NCI-H187 (cell line): ENCODE measurements around the gene MYL9.
"Not testable (repeated sequence)": the region's sequence is repeated elsewhere in the genome, so short reads cannot be mapped to it uniquely, and the experiment has no call there.

Source experiments
- DNase-seq, 2 experiments: peaks; one replicate each; lab custom pipeline; 2025; lab: John Stamatoyannopoulos, UW

The MYL9 gene

DNA sequence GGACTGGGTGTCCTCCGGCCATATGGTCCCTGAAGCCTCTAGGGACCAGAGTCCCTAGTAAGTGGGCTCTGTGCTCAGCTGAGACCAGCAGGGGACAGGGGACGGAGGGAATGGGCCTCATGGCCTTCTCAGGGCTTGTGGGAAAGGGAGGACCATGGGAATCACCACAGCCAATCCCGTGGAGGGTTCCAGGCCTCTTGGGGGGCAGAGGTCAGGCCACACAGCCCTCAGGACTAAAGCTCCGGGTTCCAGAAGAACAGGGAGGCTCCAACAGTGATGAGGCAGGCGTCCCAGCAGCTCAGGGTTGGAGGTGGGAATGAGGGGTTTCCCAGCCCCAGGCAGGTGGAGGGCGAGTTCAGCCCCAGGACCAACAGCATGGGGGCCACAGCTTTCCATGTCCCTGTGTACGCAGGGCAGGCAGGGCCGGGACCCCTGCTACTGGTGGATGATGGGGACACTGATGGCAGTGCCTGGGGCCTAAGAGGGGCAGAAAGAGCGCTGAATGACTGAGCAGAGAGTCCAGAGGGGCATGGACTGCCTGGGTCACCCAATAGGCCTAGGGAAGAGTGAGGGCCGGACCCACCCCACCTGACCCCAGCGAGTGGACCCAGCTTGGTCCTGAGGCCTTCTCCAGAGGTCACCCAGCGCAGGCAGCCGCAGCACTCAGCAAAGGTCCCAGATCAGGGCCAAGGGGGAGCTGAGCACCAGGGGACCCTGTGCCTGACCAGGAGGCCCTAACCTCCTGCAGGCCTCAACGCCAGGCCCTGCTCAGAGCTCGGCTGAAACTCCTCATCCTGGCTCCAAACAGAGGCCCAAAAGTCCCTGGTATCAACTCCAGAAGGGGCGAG, 8.8 kb downstream of the MYL9 start:
- DNase-seq: no peak

DNA sequence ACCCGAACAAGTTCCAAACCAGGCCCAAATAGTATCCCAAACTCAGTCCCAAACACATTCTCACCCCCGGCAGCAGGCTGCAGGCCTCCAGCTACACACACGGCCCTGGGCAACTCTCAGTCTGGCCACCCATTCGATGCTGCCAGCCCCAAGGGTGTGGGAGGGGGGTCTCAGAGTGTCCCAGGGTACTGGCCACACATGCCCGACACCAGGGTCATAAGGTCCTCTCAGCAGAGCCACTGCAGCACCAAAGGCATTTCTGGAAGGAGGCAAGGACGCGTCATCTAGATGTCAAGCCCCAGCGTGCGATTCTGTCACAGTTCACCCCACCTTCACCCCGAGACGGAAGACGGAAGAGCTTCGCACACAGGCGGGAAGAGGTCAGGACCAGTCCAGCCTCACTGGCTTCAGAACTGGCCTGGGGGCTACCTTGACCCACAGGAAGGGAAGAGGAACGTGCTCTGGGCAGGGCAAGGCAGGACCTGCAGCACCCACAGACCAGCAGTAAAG, 9.5 kb downstream of the MYL9 start:
- DNase-seq: no peak

DNA sequence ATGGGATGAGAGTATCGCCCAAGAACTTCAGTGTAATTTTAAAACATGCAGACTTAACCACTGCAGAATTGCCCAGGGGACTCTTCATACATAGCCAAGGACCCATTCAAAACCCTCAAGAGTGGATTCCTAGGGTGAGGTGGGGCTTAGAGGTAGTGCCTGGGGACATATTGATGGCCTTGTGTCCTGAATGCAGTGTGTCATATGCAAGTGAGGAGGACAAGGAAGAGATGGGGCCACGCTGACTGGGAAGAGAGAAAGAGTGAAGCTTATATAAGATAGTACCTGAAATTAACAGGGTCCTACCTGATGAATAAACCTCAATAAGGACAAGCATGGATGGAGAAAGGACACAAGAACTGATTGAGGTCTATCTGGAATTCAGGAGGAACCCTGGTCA, 13.9 kb downstream of the MYL9 start:
- DNase-seq: no peak

DNA sequence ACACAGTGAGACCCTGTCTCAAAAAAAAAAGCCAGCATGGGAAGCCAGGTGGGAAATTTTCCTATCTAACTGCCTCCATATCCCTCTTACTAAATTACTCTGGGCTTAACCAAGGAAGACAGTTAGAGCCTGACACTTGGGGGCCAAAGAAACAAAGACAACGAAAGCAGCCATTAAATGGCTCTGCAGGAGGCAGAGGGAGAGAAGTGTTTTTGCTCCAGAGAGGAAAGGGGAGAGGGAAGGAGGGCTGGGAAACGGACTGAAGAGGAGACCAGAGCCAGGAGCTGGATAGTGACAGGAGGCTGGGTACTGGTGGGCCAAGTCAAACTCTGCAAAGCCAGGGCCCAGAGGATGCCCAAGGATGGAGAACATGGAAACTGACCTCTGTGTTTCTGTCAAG, 21.4 kb downstream of the MYL9 start:
- DNase-seq: no peak

DNA sequence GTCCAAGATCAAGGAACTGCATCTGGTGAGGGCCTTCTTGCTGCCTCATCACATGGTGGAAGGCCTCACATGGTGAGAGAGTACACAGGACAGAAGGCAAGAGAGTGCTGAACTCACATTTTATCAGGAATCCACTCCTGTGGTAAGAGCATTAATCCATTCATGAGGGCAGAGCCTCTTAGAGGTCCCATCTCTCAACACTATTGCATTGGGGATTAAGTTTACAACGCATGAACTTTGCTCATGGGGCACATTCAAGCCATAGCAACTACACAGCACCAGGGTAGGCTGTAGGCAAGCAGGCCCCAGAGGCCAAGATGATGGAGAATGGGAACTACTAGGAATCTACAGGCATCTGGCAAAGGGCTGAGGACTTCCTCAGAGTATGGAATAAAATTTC, 22.1 kb downstream of the MYL9 start:
- no peak for DNase-seq

DNA sequence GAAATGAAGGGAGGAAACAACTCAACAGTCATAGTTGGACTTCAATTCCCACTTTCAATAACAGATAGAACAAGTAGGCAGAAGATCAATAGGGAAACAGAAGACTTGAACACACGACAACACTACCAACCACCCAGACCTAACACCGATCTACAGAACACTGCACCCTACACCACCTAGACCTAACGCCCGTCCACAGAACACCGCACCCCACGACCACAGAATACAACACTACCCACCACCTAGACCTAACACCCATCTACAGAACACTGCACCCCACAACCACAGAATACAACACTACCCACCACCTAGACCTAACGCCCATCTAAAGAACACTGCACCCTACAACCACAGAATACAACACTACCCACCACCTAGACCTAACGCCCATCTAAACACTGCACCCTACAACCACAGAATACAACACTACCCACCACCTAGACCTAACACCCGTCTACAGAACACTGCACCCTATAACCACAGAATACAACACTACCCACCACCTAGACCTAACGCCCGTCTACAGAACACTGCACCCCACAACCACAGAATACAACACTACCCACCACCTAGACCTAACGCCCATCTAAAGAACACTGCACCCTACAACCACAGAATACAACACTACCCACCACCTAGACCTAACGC, 22.9 kb downstream of the MYL9 start:
- not testable (repeated sequence) for DNase-seq

DNA sequence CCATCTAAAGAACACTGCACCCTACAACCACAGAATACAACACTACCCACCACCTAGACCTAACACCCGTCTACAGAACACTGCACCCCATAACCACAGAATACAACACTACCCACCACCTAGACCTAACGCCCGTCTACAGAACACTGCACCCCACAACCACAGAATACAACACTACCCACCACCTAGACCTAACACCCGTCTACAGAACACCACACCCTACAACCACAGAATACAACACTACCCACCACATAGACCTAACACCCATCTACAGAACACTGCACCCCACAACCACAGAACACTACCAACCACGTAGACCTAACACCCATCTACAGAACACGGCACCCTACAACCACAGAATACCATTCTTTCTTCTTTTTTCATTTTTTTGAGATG, 23.4 kb downstream of the MYL9 start:
- not testable (repeated sequence) for DNase-seq

DNA sequence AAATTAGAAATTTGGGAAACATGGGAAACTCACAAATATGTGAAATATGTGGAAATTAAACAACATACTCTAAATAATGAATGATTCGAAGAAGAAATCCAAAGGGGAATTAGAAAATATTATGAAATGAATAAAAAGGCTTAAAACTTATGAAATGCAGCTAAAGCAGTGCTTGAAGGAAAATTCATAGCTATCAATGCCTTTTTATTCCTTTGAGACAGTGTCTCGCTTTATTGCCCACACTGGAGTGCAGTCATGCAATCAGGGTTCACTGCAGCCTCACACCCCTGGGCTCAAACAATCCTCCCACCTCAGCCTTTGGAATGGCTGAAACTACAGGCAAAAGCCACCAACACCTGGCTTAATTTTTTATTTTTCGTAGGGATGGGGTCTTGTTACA, 24.2 kb downstream of the MYL9 start:
- no peak for DNase-seq

DNA sequence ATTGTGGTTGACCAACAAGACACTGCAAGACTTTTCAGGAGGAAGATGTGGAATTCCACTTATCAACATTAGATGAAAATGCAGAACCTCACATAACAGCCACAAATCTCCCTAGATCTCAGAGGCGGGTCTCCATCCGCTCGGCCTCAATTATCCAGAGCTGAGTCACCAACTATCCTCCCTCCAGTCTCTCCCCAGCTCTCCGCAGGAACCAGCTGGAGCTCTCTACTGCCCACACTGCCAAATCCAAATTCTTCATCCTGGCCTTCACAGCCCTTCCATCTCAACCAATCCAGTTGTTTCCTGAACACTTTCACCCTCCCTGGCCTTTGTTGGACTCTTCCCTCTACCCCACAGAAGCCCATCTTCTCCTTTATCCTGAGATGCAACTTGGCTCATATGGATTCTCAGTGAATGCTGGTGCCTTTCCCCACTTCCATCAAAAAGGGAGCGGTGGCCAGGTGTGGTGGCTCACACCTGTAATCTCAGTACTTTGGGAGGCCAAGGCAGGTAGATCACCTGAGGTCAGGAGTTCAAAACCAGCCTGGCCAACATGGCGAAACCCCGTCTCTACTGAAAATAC, 28.6 kb downstream of the MYL9 start:
- DNase-seq: no peak

DNA sequence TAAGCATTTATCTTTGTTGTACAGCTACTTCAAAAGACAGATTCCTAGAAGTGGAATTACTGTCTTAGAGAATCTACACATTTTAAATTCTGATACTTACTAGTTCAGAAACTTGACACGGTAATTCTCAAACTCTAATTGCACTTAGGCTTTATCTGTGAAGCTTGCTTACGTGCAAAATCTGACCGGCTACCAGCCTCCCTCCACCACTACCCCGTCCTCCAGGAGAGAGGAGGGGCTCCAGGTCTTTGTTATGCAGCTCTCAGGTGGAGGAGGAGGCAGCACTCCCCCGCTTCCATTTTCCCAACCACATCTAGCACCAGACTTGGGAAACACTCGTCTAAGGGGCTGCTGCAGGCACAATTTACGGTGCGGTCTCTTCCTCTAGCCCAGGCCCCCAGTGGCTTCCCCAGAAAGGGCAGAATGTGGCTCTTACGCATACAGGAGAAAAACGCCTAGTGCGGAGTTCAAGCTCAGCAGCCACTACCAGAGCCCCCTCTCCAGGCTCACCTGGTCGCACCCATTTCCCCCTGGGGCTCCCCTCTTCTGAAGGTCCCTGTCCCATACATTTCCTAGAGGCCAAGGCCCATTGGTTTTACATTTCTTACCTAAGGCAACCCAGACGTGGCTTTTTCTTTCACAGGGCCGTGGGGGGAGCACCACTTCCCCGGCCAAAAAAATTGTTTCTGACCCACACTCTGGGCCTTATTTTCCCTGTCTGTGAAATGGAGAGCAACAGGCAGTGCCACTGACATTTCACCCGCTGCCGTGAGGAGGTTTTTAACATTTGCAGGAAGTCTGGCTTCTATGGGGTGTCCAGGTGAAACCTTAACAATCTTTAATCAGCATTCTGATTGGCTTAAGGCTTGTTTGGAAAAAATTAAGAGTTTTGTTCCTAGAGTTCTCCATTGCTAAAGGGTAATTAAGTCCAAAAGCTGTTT, 30.5 kb downstream of the MYL9 start:
- no peak for DNase-seq

DNA sequence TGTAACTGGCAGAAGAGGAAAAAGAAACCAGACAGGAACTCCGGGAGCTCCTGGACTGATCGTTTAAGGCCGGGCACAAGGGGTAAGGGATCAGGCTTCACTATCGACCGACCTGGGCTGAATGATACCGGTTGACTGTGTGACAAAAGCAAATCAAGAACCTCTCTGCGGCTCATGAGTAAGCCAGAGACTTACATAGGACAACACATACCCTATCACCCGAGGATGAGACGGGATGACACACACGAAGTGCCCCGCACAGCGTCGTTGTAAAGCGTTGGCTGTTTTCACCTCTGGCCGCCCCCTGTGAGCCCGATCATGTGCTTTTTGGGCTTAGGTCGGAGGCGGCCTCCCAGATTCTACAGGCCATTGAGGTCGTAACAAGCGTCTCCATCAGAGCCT, 31.4 kb downstream of the MYL9 start:
- DNase-seq: no peak

DNA sequence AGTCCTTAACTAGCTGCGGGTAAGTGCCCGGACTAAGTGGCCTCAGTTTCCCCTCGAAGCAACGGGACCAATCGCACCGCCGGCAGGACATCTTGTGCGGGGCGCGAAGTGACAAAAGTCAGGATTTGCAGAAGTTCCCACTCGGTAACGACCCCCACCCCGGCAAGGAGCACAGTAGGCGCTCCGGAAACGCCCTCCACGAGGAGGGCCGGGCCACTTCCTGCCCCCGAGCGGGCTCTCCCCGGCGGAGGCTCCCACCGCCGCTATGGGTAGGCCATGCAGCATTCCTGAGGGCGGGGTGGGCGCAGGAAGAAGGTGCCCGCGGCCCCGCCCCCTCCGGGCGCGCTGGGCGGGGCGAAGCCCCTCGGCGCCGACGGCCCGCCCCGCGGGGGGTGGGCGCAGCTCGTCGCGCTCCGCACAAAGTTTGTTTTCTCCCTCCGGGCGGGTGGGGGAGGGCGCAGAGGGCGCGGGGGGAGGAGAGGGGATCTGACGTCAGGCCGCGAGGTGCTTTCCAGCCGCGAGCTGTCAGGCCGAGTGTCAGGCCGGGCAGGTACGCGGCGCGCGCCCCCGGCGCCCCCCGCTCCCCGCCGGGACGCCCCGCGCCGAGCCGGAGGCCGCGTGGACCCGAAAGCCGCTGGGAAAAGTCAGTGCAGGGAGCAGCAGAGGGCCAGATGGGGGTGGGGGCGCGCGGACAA, 31.9 kb downstream of the MYL9 start, which contains the start of gene TGIF2:
Gene TGIF2 (plus strand): TSS at position 495 of the 695 bp plus-strand sequence. CDS start 5,178 bp downstream, outside the sequence.
- no peak for DNase-seq

DNA sequence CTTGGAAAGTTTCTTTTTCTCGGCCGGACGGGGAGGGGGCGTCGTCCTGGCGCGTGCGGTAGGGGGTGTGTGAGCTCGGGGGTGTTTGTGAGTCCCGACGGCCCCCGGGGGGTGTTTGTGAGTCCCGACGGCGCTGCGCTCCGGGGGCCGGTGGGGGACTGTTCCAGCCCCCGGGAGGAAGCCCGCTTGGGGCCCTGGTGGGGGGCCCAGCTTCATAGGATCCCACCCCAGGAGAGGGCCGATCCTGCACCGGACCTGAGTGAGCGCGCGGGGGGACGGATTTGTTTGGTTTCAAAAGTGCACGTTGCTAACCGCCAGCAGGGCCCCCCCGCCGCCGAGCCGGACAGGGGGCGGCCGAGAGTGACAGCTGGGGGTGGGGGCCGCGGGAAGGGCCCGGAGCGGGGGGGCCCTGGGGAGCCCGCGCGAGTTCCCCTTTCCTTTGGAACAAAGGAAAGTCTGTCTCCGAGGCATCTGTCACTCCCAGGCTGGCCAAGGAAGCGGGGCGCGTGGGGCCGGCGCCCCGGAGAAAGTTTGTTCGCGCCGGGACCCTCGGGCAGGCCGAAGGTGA, 32.6 kb downstream of the MYL9 start:
- no peak for DNase-seq

DNA sequence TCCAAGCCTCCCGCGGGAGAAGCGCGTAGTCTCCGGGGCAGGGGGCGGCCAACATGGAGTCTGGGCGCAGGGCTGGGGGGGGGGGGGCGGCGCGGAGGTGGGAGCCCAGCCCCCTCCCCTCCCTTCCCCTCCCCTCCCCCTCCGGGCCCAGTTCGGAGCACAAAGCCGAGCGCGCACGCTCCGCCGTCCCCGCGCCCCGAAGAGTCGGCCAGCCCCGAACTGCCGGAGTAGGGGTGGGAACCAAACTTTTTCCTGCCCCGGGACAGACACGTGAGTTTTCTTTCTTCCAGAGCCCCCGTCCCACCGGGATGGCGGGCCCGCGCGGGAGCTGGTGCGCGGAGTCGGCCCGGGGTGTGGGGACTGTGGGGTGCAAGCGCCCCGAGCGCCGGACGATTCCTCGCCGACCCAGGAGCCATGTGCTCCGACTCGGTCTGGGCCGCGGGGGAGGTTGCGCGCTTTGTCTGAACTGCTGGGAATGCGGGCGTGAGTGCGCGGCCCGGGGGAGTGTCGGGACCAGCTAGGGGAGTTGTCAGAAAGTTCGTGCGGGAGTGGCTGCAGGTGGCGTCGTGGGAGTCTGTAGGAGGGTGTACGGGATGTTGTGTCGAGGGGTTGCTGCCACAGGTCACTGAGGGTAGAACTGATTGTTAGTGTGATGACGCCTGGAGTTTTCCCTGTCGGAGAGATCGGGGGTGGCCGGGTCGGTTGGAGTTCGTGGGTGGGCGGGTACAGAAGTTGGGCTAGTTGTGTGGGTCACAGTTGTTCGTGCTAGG, 33.2 kb downstream of the MYL9 start:
- no peak for DNase-seq

DNA sequence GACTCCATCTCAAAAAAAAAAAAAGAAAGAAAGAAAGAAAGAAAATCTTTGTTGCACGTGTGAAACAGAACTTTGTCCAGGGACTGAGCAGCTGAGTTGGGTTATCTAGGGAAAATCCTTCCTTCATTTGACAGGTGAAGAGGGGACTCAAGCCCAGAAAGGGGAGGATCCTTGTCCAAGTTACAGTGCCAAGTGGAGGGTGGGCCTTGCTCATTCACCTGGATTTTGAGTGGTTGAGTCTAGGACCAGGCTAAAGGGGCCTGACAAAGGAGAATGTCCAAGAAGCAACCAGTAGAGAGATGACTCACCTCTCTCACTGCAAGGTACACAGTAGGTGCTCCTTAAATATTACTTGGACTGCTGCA, 34.7 kb downstream of the MYL9 start:
- no peak for DNase-seq

DNA sequence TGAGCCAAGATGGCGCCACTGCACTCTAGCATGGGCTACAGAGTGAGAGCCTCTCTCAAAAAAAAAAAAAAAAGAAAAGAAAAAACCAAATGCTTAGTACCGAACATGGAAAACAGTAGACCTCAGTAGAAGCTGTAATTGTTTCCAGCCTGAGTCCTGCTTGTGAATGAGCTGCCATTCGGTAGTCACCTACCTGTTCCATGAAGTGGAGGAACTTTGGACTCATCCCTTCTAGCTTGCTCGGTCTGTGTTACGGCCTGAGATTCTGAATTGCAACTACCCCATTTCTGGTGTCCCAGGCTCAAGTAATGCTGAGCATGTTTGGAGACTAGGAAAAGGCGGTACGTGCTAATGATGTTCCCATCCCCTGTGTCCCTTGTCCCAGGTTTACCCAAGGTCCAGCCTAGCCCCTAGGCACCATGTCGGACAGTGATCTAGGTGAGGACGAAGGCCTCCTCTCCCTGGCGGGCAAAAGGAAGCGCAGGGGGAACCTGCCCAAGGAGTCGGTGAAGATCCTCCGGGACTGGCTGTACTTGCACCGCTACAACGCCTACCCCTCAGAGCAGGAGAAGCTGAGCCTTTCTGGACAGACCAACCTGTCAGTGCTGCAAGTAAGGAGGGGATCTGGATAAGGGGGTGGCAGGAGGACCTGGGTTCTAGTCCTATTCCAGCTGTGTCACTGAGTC, 37.2 kb downstream of the MYL9 start:
- DNase-seq: no peak

DNA sequence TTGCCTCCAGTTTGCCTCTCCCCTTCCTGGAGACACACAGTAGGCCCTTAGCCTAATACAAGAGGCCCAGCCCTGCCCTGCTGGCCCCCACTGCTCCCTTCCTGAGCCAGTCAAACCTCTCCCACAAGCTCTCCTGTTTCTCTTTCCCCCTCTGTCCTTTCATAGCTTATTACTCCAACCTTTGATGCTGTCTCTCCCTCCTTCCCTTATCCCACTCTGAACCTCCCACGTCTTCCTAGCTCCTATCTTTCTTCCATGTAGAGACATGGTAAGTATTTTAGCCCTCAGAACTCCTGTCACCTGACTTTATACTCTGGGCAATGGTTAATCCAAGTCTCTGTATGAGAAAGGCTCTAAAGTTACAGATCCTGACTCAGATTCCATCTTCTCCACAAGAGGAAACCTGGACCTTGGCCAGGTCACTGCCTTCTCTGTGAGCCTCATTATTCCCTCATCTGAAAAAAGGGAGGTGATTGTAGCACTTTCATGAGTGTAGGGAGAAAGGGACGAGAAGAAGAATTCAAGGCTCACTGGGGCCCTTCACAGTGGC, 38.8 kb downstream of the MYL9 start:
- DNase-seq: no peak

DNA sequence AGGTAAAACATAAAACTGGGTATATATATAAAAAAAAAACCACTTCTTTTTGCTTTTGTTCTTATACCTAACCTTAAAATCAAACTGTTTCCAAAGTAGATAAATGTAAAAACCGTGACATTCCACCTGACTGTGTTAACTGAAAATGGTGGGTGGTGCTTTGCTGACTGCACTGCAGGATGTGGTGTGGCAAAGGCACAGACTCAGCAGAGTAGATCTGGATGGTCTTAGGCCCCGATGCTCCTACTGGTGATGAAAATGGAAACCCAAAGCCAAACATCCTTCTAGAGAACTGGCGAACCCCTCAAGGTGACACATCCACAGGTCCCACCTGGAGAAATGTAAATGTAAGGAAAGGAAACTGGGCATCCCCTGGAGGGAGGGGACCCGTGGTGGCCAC, 41.0 kb downstream of the MYL9 start:
- no peak for DNase-seq

DNA sequence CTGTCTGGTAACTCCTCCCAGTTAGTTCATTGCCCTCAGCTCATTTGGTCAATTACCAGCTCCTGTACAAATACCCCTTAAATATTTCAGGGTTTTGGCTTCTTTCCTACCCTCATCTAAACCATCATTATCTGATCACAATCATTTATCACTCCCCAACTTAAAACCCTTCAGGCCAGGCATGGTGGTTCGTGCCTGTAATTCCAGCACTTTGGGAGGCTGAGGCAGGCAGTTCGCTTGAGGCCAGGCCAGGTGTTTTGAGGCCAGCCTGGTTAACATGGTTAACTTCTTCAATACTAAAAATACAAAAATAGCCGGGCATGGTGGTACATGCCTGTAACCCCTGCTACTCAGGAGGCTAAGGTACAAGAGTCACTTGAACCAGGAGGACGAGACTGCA, 41.5 kb downstream of the MYL9 start:
- DNase-seq: no peak
